ENCODE measurements around the gene CREBRF. TPM values are rescaled to one million over a fixed set of nuclear protein-coding genes. Genes with fewer than 3 reads are reported as not detected.

Gene CREBRF
- total and polyA plus RNA-seq, 2 of the 8 experiments (the other 6 are each of a cell fraction or from before 2014, with no cell fraction given) = 1.2 to 4.7 TPM

DNA sequence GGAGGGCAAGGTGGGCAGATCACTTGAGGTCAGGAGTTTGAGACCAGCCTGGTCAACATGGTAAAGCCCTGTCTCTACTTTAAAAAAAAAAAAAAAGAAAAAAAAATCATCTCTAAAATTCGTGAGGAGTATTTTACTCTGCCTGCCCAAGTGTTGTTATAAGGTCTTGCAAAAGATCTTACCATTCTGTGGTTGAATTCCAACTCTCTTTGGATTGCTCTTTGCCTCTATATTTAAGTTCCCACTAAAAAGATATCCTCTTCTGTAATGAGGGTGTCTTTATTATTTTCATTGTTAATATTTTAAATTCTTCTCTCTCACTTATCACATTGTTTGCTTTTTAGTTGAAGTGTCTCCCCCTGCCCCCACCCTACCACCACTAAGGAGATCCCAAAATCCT lies 33.4 kb downstream of the CREBRF start (continued):
- TF ChIP-seq, protein P1, sequence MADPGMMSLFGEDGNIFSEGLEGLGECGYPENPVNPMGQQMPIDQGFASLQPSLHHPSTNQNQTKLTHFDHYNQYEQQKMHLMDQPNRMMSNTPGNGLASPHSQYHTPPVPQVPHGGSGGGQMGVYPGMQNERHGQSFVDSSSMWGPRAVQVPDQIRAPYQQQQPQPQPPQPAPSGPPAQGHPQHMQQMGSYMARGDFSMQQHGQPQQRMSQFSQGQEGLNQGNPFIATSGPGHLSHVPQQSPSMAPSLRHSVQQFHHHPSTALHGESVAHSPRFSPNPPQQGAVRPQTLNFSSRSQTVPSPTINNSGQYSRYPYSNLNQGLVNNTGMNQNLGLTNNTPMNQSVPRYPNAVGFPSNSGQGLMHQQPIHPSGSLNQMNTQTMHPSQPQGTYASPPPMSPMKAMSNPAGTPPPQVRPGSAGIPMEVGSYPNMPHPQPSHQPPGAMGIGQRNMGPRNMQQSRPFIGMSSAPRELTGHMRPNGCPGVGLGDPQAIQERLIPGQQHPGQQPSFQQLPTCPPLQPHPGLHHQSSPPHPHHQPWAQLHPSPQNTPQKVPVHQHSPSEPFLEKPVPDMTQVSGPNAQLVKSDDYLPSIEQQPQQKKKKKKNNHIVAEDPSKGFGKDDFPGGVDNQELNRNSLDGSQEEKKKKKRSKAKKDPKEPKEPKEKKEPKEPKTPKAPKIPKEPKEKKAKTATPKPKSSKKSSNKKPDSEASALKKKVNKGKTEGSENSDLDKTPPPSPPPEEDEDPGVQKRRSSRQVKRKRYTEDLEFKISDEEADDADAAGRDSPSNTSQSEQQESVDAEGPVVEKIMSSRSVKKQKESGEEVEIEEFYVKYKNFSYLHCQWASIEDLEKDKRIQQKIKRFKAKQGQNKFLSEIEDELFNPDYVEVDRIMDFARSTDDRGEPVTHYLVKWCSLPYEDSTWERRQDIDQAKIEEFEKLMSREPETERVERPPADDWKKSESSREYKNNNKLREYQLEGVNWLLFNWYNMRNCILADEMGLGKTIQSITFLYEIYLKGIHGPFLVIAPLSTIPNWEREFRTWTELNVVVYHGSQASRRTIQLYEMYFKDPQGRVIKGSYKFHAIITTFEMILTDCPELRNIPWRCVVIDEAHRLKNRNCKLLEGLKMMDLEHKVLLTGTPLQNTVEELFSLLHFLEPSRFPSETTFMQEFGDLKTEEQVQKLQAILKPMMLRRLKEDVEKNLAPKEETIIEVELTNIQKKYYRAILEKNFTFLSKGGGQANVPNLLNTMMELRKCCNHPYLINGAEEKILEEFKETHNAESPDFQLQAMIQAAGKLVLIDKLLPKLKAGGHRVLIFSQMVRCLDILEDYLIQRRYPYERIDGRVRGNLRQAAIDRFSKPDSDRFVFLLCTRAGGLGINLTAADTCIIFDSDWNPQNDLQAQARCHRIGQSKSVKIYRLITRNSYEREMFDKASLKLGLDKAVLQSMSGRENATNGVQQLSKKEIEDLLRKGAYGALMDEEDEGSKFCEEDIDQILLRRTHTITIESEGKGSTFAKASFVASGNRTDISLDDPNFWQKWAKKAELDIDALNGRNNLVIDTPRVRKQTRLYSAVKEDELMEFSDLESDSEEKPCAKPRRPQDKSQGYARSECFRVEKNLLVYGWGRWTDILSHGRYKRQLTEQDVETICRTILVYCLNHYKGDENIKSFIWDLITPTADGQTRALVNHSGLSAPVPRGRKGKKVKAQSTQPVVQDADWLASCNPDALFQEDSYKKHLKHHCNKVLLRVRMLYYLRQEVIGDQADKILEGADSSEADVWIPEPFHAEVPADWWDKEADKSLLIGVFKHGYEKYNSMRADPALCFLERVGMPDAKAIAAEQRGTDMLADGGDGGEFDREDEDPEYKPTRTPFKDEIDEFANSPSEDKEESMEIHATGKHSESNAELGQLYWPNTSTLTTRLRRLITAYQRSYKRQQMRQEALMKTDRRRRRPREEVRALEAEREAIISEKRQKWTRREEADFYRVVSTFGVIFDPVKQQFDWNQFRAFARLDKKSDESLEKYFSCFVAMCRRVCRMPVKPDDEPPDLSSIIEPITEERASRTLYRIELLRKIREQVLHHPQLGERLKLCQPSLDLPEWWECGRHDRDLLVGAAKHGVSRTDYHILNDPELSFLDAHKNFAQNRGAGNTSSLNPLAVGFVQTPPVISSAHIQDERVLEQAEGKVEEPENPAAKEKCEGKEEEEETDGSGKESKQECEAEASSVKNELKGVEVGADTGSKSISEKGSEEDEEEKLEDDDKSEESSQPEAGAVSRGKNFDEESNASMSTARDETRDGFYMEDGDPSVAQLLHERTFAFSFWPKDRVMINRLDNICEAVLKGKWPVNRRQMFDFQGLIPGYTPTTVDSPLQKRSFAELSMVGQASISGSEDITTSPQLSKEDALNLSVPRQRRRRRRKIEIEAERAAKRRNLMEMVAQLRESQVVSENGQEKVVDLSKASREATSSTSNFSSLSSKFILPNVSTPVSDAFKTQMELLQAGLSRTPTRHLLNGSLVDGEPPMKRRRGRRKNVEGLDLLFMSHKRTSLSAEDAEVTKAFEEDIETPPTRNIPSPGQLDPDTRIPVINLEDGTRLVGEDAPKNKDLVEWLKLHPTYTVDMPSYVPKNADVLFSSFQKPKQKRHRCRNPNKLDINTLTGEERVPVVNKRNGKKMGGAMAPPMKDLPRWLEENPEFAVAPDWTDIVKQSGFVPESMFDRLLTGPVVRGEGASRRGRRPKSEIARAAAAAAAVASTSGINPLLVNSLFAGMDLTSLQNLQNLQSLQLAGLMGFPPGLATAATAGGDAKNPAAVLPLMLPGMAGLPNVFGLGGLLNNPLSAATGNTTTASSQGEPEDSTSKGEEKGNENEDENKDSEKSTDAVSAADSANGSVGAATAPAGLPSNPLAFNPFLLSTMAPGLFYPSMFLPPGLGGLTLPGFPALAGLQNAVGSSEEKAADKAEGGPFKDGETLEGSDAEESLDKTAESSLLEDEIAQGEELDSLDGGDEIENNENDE (IDR thresholded peaks at IDR 0.05; ENCODE audit: insufficient replicate concordance, low read length) = no peak
- TF ChIP-seq BRCA1 (IDR thresholded peaks at IDR 0.05; ENCODE audit: low read depth, low read length) = no peak
- TF ChIP-seq POU5F1 (IDR thresholded peaks at IDR 0.05; ENCODE audit: low read depth, low read length) = no peak
- TF ChIP-seq CBX5 (IDR thresholded peaks at IDR 0.05; ENCODE audit: low read depth, low read length) = no peak
- TF ChIP-seq, protein P2, sequence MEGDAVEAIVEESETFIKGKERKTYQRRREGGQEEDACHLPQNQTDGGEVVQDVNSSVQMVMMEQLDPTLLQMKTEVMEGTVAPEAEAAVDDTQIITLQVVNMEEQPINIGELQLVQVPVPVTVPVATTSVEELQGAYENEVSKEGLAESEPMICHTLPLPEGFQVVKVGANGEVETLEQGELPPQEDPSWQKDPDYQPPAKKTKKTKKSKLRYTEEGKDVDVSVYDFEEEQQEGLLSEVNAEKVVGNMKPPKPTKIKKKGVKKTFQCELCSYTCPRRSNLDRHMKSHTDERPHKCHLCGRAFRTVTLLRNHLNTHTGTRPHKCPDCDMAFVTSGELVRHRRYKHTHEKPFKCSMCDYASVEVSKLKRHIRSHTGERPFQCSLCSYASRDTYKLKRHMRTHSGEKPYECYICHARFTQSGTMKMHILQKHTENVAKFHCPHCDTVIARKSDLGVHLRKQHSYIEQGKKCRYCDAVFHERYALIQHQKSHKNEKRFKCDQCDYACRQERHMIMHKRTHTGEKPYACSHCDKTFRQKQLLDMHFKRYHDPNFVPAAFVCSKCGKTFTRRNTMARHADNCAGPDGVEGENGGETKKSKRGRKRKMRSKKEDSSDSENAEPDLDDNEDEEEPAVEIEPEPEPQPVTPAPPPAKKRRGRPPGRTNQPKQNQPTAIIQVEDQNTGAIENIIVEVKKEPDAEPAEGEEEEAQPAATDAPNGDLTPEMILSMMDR (IDR thresholded peaks at IDR 0.05; ENCODE audit: control extremely low read depth in 1 of 3, insufficient read depth in 1 of 3, low read depth in 1 of 3, low read length in 3 of 3) = no peak
- TF ChIP-seq SP1 (IDR thresholded peaks at IDR 0.05; ENCODE audit: low read depth, low read length) = no peak
- no peak for TF ChIP-seq TCF12 (IDR thresholded peaks at IDR 0.05; ENCODE audit: low read depth, low read length)
- TF ChIP-seq, protein P3, sequence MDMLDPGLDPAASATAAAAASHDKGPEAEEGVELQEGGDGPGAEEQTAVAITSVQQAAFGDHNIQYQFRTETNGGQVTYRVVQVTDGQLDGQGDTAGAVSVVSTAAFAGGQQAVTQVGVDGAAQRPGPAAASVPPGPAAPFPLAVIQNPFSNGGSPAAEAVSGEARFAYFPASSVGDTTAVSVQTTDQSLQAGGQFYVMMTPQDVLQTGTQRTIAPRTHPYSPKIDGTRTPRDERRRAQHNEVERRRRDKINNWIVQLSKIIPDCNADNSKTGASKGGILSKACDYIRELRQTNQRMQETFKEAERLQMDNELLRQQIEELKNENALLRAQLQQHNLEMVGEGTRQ (IDR thresholded peaks at IDR 0.05; ENCODE audit: low read length) = no peak
- no peak for TF ChIP-seq SIRT6 (IDR thresholded peaks at IDR 0.05; ENCODE audit: low read length)

All from H1 (cell line).